Pericardium fibroblast (primary cell): ENCODE measurements around the gene MTFR2. TPM values are rescaled to one million over a fixed set of nuclear protein-coding genes. Genes with fewer than 3 reads are reported as not detected.

Source experiments
- total RNA-seq: library from RNA; depleted of rRNA; stranded (reverse); fragments of >200 nt; gene quantifications from 2 replicates; pipeline ENCODE4 v1.2.3, GENCODE V29; 2015

MTFR2 gene
- 0.12 and 0.17 TPM in 2 replicates for total RNA-seq

GRCh38 chr6:136249811-136250685, at the start of gene MTFR2:
Gene MTFR2 (minus strand): TSS chr6:136250311. CDS start chr6:136249099, 1,212 bp downstream.

GRCh38 chr6:136289579-136290409, 39.7 kb upstream of the MTFR2 start, which contains the start of gene BCLAF1:
Gene BCLAF1 (minus strand): TSS chr6:136289846. CDS start chr6:136279866, 9,980 bp downstream.

Other genes starting within 250 kb of the MTFR2 start
- 36.4 and 44.9 TPM in 2 replicates for gene BCLAF1, start 39.5 kb upstream of the MTFR2 start, total RNA-seq